GM18517 (cell line): ENCODE results near the gene PGM3.
"Not testable (repeated sequence)": the region's sequence is repeated elsewhere in the genome, so short reads cannot be mapped to it uniquely, and the experiment has no call there.

ENCODE experiments used
- ATAC-seq: cut with Tn5 transposase; IDR thresholded peaks from one replicate; pipeline ENCODE4 v1.9.1; 2021; ENCODE audit warnings: mild to moderate bottlenecking, moderate library complexity; ENCODE audit not compliant: unreplicated experiment

The PGM3 gene

GRCh38 chr6:83192871-83193746, at the start of gene PGM3, which contains the start of gene RWDD2A:
TSS of gene PGM3 (minus strand) at chr6:83193265. CDS start at chr6:83191012, 2,253 bp downstream.
TSS of gene RWDD2A (plus strand) at chr6:83193357. CDS start at chr6:83194452, 1,095 bp downstream.
- ATAC-seq, result peak; percentile 95

GRCh38 chr6:83231146-83231545, 38.1 kb upstream of the PGM3 start:
- no peak for ATAC-seq

GRCh38 chr6:83226517-83226916, 33.5 kb upstream of the PGM3 start:
- ATAC-seq, result no peak

GRCh38 chr6:83221889-83222479, 28.9 kb upstream of the PGM3 start:
- ATAC-seq, result peak; percentile 64

- no peak for ATAC-seq
Measured at GRCh38 chr6:83221276-83221675, 28.2 kb upstream of the PGM3 start.

GRCh38 chr6:83220121-83220520, 27.1 kb upstream of the PGM3 start:
- no peak for ATAC-seq

GRCh38 chr6:83218646-83219045, 25.6 kb upstream of the PGM3 start:
- ATAC-seq, result no peak

- no peak for ATAC-seq
Measured at GRCh38 chr6:83216806-83217205, 23.7 kb upstream of the PGM3 start.

GRCh38 chr6:83215131-83216047, 22.3 kb upstream of the PGM3 start:
- ATAC-seq, result peak; percentile 99

GRCh38 chr6:83202031-83202430, 9.0 kb upstream of the PGM3 start:
- ATAC-seq, result no peak

GRCh38 chr6:83199863-83200225, 6.8 kb upstream of the PGM3 start:
- ATAC-seq, result no peak

- no peak for ATAC-seq
Measured at GRCh38 chr6:83199173-83199862, 6.3 kb upstream of the PGM3 start.

GRCh38 chr6:83198486-83199172, 5.6 kb upstream of the PGM3 start:
- ATAC-seq, result no peak

- ATAC-seq, result no peak
Measured at GRCh38 chr6:83193747-83194566, 892 bp upstream of the PGM3 start.

GRCh38 chr6:83192456-83192855, 609 bp downstream of the PGM3 start:
- no peak for ATAC-seq

GRCh38 chr6:83191974-83192373, 1.1 kb downstream of the PGM3 start:
- ATAC-seq, result not testable (repeated sequence)

GRCh38 chr6:83190626-83191025, 2.4 kb downstream of the PGM3 start:
- no peak for ATAC-seq

GRCh38 chr6:83188501-83188900, 4.6 kb downstream of the PGM3 start:
- ATAC-seq, result no peak

- no peak for ATAC-seq
Measured at GRCh38 chr6:83185096-83185495, 8.0 kb downstream of the PGM3 start.
